HEK293T (cell line): Measurements from ENCODE around the gene CLEC3B.

Experiments
- FOXA1 ChIP-seq: fragments of 450-650 bp; IDR thresholded peaks from 2 replicates; pipeline ENCODE4 v1.6.1; 2016; ENCODE audit warnings: mild to moderate bottlenecking
- FOXM1 ChIP-seq: fragments of 450-650 bp; IDR thresholded peaks from 2 replicates; pipeline ENCODE4 v1.6.1; 2017; ENCODE audit warnings: mild to moderate bottlenecking, borderline replicate concordance

- TF ChIP-seq FOXA1 (no peak), FOXM1 (no peak)
These were observed 40.2 kb downstream of the CLEC3B start for GRCh38 chr3:45066109-45066801.
